ENCODE data around the gene IGFL1.

- TF ChIP-seq, protein P1, sequence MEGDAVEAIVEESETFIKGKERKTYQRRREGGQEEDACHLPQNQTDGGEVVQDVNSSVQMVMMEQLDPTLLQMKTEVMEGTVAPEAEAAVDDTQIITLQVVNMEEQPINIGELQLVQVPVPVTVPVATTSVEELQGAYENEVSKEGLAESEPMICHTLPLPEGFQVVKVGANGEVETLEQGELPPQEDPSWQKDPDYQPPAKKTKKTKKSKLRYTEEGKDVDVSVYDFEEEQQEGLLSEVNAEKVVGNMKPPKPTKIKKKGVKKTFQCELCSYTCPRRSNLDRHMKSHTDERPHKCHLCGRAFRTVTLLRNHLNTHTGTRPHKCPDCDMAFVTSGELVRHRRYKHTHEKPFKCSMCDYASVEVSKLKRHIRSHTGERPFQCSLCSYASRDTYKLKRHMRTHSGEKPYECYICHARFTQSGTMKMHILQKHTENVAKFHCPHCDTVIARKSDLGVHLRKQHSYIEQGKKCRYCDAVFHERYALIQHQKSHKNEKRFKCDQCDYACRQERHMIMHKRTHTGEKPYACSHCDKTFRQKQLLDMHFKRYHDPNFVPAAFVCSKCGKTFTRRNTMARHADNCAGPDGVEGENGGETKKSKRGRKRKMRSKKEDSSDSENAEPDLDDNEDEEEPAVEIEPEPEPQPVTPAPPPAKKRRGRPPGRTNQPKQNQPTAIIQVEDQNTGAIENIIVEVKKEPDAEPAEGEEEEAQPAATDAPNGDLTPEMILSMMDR (conservative IDR thresholded peaks at IDR 0.05; ENCODE audit: low read length): no peak
- no peak for TF ChIP-seq EZH2phosphoT487 (IDR thresholded peaks at IDR 0.05; ENCODE audit: borderline replicate concordance)
These were observed 8.4 kb upstream of the IGFL1 start for GRCh38 chr19:46221152-46221551.
